ENCODE measurements around the gene FAM120B.

Gene FAM120B

GRCh38 chr6:170454512-170455285 lies 148.1 kb downstream of the FAM120B start:
- TF ChIP-seq POLR2AphosphoS5 (IDR thresholded peaks at IDR 0.05; ENCODE audit: low read depth, low read length) (no peak), TAF1 (IDR thresholded peaks at IDR 0.05; ENCODE audit: borderline replicate concordance, low read depth, low read length) (no peak), POLR2A (IDR thresholded peaks at IDR 0.05; ENCODE audit: low read depth, low read length) (no peak)
- no peak for DNase-seq (ENCODE audit: insufficient read length)
- FAIRE-seq, result no peak

- no peak for TF ChIP-seq TAF1 (IDR thresholded peaks at IDR 0.05; ENCODE audit: borderline replicate concordance, low read depth, low read length)
- no peak for TF ChIP-seq POLR2A (IDR thresholded peaks at IDR 0.05; ENCODE audit: low read depth, low read length)
- FAIRE-seq (no peak), DNase-seq (ENCODE audit: insufficient read length) (no peak)
Observed at GRCh38 chr6:170455335-170455979, 148.9 kb downstream of the FAM120B start.

- no peak for DNase-seq (ENCODE audit: insufficient read length)
- FAIRE-seq, result no peak
- no peak for TF ChIP-seq POLR2A (IDR thresholded peaks at IDR 0.05; ENCODE audit: low read depth, low read length)
- TF ChIP-seq TAF1 (IDR thresholded peaks at IDR 0.05; ENCODE audit: borderline replicate concordance, low read depth, low read length), result no peak
- no peak for TF ChIP-seq POLR2AphosphoS5 (IDR thresholded peaks at IDR 0.05; ENCODE audit: low read depth, low read length)
Observed at GRCh38 chr6:170456334-170456733, 149.8 kb downstream of the FAM120B start.

All from GM12892 (cell line).